ENCODE data around the gene TMEM203.
A peak's percentile ranks its signal among the peaks of the same experiment; 100 is the strongest.

TMEM203 gene

DNA sequence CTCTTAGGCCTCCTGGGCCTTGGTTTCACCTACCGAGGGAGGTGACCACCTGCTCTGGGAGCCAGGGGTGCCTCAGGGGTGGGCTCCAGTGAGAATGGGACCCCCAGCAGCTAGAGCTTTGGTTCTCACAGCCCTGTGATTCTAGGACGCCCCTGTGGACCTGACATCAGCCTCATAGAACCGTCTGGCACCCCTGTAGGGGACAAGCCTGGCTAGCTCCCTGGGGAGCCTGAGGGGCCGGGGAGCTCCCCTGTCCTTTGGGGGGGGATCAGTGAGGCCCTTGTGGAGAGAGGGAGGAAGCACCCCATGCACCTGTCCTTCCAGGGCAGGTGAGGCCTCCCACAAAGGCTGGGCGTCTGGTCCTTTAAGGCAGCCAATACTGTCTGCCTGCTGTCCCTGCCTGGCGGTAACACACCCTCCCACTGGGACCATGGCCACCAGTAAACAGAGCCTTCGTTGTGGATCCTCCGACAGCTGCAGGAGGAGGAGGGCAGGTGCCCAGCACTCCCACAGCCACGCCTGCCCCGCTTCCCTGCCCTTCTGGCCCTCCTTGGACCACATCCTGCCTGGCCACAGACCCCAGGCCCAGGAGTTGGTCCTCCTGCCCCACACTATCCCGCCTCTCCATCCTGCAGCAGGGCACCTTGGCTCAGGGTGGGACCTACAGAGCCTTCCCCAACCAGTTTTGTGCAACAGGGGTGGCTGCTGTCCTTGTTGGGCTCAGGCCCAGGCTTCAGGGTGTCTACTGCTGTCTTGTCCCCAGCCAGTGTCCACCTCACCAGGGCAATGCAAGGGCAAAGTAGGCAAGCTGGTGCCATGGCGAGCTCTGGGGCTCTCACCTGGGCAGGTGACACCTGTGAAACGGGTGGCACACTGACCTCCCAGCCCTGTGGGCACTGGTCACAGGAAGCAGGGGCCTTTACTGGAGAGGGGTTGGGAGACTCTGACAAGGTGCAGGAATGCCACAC, 32.6 kb upstream of the TMEM203 start:
- DNase-seq (ENCODE audit: low read depth): no peak
- TF ChIP-seq, protein P1, sequence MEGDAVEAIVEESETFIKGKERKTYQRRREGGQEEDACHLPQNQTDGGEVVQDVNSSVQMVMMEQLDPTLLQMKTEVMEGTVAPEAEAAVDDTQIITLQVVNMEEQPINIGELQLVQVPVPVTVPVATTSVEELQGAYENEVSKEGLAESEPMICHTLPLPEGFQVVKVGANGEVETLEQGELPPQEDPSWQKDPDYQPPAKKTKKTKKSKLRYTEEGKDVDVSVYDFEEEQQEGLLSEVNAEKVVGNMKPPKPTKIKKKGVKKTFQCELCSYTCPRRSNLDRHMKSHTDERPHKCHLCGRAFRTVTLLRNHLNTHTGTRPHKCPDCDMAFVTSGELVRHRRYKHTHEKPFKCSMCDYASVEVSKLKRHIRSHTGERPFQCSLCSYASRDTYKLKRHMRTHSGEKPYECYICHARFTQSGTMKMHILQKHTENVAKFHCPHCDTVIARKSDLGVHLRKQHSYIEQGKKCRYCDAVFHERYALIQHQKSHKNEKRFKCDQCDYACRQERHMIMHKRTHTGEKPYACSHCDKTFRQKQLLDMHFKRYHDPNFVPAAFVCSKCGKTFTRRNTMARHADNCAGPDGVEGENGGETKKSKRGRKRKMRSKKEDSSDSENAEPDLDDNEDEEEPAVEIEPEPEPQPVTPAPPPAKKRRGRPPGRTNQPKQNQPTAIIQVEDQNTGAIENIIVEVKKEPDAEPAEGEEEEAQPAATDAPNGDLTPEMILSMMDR (conservative IDR thresholded peaks at IDR 0.05; ENCODE audit: low read depth, low read length): no peak
- H3K4me3 ChIP-seq (ENCODE audit: low read length): no peak overlapping the region

DNA sequence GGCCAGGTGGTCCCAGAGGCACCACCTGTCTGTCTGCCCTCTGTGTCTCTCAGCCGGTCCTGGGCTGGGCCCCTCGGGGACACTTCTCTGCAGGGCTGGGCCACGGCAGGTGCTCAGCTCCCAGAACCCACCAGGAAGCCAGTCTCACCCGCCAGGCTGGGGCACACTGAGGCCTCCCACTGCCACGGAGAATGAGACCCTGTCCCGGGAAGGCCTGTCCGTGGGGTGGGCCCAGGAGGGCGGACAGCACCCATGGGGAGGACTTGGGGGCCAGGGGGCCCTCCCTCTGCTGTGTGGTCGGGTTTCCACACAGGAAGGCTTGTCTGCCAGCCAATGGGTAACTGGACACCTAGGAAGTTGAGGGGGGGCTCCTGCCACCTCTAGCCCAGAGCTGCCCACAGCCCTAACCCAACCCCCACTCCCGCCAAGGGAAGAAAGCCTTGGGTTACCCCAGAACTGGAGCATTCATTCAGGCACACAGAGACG, 31.5 kb upstream of the TMEM203 start:
- TF ChIP-seq, protein P1 (conservative IDR thresholded peaks at IDR 0.05; ENCODE audit: low read depth, low read length): no peak
- DNase-seq (ENCODE audit: low read depth): no peak
- H3K4me3 ChIP-seq (ENCODE audit: low read length): peak overlapping the region; percentile 36

DNA sequence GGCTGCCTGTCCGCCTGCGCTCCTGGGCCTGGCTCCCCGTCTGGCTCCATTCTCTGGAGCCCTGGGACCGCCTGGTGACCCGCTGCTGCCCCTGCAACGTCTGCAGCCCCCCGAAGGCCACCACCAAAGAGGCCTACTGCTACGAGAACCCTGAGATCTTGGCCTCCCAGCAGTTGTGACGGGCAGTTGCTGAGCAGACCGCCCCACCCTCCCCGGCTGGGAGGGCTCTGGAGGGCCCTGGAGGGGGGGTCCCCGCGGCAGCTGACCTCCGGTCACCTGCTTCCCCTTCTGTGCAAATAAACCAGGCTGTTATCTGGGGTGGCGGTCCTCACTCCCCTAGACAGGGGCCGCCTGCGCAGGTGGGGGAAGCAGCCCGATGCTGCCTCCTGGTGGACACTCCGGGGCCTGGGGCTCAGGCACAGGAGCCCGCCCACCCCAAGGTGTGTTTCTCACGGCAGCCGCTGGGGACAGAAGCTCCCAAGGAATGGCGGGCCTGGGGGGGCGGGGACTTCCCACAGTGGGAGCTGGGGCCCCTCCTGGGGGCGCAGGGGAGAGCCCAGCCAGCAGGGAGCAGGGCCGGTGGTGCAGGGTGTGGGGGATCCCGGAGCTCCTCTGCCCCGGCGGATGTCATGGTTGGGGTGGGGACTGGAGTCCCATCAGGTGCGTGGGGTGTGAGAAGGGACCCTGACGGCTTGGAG, 30.9 kb upstream of the TMEM203 start:
- DNase-seq (ENCODE audit: low read depth): no peak
- H3K4me3 ChIP-seq (ENCODE audit: low read length): peak overlapping the region; percentile 36
- TF ChIP-seq, protein P1 (conservative IDR thresholded peaks at IDR 0.05; ENCODE audit: low read depth, low read length): peak; percentile 97

DNA sequence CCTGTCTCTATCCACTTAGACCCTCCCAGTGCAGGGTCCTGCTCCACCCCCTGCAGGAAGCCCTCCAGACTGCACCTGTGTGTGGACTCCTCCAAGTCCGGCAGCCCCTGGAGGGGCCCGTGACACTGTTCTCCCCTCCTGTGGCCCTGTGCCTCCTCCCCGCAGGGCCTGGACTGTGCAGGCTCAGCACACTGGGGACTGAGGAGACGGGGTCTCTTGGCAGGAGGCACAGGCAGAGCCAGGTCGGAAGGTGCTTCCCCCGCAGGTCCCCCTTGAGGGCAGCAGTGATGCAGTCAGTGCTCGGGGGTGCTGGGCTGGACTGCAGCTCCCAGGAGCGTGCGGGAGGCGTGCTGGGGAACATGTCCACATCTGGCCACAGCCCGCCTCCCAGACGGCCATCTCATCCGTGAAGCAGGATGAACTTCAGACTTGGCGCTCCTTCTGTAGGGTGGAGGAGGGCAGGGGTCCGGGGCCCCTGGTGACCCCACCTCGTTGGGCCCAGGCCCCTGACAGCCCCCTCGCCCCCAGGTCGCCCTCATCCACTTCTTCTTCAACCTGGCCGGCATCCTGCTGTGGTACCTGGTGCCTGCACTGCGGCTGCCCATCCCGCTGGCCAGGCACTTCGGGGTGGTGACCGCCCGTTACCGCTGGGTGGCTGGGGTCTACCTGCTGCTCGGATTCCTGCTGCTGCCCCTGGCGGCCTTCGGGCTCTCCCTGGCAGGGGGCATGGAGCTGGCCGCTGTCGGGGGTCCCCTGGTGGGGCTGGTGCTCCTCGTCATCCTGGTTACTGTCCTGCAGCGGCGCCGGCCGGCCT, 30.2 kb upstream of the TMEM203 start:
- H3K4me3 ChIP-seq (ENCODE audit: low read length): no peak overlapping the region
- DNase-seq (ENCODE audit: low read depth): no peak

DNA sequence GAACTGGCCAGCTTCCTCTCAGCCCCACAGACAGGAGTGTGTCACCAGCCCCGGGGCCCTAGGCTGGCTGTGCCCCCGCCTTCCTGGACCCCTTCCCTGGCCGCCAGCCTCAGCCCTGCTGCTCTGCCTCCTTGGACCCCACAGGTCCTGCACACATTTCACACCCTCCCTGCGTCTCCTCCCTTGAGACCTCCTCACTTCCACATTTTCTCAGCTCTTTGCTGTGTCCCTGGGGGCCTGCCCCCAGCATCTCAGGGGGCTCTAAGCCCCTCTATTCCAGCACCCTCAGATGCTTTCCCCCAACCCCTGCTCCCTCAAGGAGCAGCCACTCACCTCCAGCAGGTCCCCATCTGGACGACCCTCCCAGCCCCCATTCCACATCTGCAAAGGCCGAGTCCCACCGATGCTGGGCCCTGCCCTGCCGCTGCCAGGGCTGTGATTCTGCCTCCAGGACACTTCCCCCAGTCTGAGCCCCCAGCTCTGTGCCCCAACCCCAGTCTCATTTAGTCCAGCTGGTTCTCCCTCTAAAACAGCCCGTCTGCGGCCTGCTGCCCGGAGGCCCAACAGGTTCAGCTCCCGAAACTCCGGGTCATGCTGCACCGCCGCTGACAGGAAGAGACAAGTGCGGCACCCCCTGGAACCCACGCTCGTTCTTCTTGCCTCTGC, 29.4 kb upstream of the TMEM203 start:
- no peak overlapping the region for H3K4me3 ChIP-seq (ENCODE audit: low read length)
- DNase-seq (ENCODE audit: low read depth): no peak
- TF ChIP-seq, protein P1 (conservative IDR thresholded peaks at IDR 0.05; ENCODE audit: low read depth, low read length): no peak

More for the DNA sequence above, 30.2 kb upstream of the TMEM203 start:
- TF ChIP-seq, protein P1 (conservative IDR thresholded peaks at IDR 0.05; ENCODE audit: low read depth, low read length): no peak

DNA sequence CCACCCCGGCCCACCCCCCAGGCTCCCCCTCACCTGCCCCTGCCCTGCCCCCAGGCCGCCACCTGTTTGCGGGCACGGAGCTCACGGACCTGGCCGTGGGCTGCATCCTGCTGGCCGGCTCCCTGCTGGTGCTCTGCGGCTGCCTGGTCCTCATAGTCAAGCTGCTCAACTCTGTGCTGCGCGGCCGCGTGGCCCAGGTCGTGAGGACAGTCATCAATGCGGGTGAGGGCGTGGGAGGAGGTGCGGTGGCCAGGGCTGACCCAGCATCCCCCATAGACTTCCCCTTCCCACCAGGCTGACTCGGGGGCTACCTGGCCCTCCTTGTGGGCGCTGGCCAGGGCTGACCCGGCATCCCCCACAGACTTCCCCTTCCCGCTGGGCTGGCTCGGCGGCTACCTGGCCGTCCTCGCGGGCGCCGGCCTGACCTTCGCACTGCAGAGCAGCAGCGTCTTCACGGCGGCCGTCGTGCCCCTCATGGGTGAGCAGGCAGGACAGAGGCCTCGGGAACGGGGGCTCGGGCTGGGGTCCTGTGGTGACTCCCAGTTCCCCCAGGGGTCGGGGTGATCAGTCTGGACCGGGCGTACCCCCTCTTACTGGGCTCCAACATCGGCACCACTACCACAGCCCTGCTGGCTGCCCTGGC, 28.7 kb upstream of the TMEM203 start:
- TF ChIP-seq, protein P1 (conservative IDR thresholded peaks at IDR 0.05; ENCODE audit: low read depth, low read length): no peak
- DNase-seq (ENCODE audit: low read depth): no peak
- no peak overlapping the region for H3K4me3 ChIP-seq (ENCODE audit: low read length)
